HG03175 (cell line): ENCODE measurements around the gene C1orf146.
A peak's percentile ranks its signal among the peaks of the same experiment; 100 is the strongest.
"Not testable (repeated sequence)": the region's sequence is repeated elsewhere in the genome, so short reads cannot be mapped to it uniquely, and the experiment has no call there.

Experiments
- ATAC-seq: cut with Tn5 transposase; IDR thresholded peaks from one replicate; pipeline ENCODE4 v1.9.1; 2021; ENCODE audit warnings: mild to moderate bottlenecking, moderate library complexity; ENCODE audit not compliant: unreplicated experiment

The C1orf146 gene

GRCh38 chr1:92273039-92273438, 55.3 kb downstream of the C1orf146 start:
- ATAC-seq = no peak

- ATAC-seq = no peak
Measured at GRCh38 chr1:92274939-92275338, 57.2 kb downstream of the C1orf146 start.

- no peak for ATAC-seq
Measured at GRCh38 chr1:92276082-92276481, 58.4 kb downstream of the C1orf146 start.

GRCh38 chr1:92277105-92277723, 59.5 kb downstream of the C1orf146 start:
- ATAC-seq = no peak

DNA sequence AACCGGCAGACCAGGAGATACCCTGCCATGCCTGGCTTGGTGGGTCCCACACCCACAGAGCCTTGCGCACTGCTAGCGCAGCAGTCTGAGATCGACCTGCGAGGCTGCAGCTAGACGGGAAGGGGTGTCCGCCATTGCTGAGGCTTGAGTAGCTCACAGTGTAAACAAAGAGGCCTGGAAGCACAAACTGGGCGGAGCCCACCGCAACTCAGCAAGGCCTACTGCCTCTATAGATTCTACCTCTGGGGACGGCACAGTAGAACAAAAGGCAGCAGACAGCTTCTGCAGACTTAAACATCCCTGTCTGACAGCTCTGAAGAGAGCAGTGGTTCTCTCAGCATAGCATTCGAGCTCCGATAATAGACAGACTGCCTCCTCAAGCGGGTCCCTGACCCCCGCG, 62.1 kb downstream of the C1orf146 start:
- not testable (repeated sequence) for ATAC-seq

GRCh38 chr1:92281411-92281810, 63.7 kb downstream of the C1orf146 start:
- ATAC-seq = not testable (repeated sequence)

GRCh38 chr1:92291372-92291999, 73.8 kb downstream of the C1orf146 start:
- peak; percentile 42 for ATAC-seq
